ENCODE data around the gene HSD17B12.

The HSD17B12 gene

GRCh38 chr11:43697679-43698078 lies 17.1 kb downstream of the HSD17B12 start:
- Histone ChIP-seq H3K27ac (ENCODE audit: low read depth, low read length) (no peak overlapping the region), H3K4me3 (ENCODE audit: low read depth in 1 of 5, low read length in 5 of 5) (no peak overlapping the region), H3K9me3 (ENCODE audit: control insufficient read depth in 5 of 5, low read length in 5 of 5) (peaks cover 0 to 3% (median 0%) of the 10 kb centered on the region in 5 donors), H3K36me3 (ENCODE audit: control insufficient read depth in 5 of 5, insufficient read depth in 5 of 5, low read length in 5 of 5) (no peaks in the 10 kb centered on the region), H3K27me3 (ENCODE audit: control insufficient read depth in 5 of 5, insufficient read depth in 4 of 5, low read length in 5 of 5) (no peaks in the 10 kb centered on the region), H3K4me1 (ENCODE audit: control insufficient read depth in 5 of 5, insufficient read depth in 5 of 5, low read length in 5 of 5) (no peaks in the 10 kb centered on the region), H3K9ac (ENCODE audit: low read length in 5 of 5) (no peak overlapping the region)

- no peaks in the 10 kb centered on the region for H3K36me3 ChIP-seq (ENCODE audit: control insufficient read depth in 5 of 5, insufficient read depth in 5 of 5, low read length in 5 of 5)
- H3K9me3 ChIP-seq (ENCODE audit: control insufficient read depth in 5 of 5, low read length in 5 of 5), result peaks cover 0 to 3% (median 0%) of the 10 kb centered on the region in 5 donors
- no peak overlapping the region for H3K9ac ChIP-seq (ENCODE audit: low read length in 5 of 5)
- H3K27ac ChIP-seq (ENCODE audit: low read depth, low read length), result no peak overlapping the region
- H3K4me1 ChIP-seq (ENCODE audit: control insufficient read depth in 5 of 5, insufficient read depth in 5 of 5, low read length in 5 of 5), result no peaks in the 10 kb centered on the region
- no peak overlapping the region for H3K4me3 ChIP-seq (ENCODE audit: low read depth in 1 of 5, low read length in 5 of 5)
- H3K27me3 ChIP-seq (ENCODE audit: control insufficient read depth in 5 of 5, insufficient read depth in 4 of 5, low read length in 5 of 5), result no peaks in the 10 kb centered on the region
Measured at GRCh38 chr11:43699870-43700269, 19.3 kb downstream of the HSD17B12 start.

GRCh38 chr11:43706631-43707030 lies 26.1 kb downstream of the HSD17B12 start:
- Histone ChIP-seq H3K27ac (ENCODE audit: low read depth, low read length) (no peak overlapping the region), H3K9me3 (ENCODE audit: control insufficient read depth in 5 of 5, low read length in 5 of 5) (peaks cover 0 to 2% (median 0%) of the 10 kb centered on the region in 5 donors), H3K9ac (ENCODE audit: low read length in 5 of 5) (no peak overlapping the region), H3K4me3 (ENCODE audit: low read depth in 1 of 5, low read length in 5 of 5) (no peak overlapping the region), H3K27me3 (ENCODE audit: control insufficient read depth in 5 of 5, insufficient read depth in 4 of 5, low read length in 5 of 5) (no peaks in the 10 kb centered on the region), H3K4me1 (ENCODE audit: control insufficient read depth in 5 of 5, insufficient read depth in 5 of 5, low read length in 5 of 5) (no peaks in the 10 kb centered on the region), H3K36me3 (ENCODE audit: control insufficient read depth in 5 of 5, insufficient read depth in 5 of 5, low read length in 5 of 5) (peaks cover 0 to 2% (median 0%) of the 10 kb centered on the region in 5 donors)

- no peak overlapping the region for H3K27ac ChIP-seq (ENCODE audit: low read depth, low read length)
Measured at GRCh38 chr11:43708776-43709175, 28.2 kb downstream of the HSD17B12 start.

GRCh38 chr11:43709689-43710088 lies 29.2 kb downstream of the HSD17B12 start:
- H3K4me3 ChIP-seq (ENCODE audit: low read depth in 1 of 5, low read length in 5 of 5), result no peak overlapping the region
- no peak overlapping the region for H3K27ac ChIP-seq (ENCODE audit: low read depth, low read length)
- no peaks in the 10 kb centered on the region for H3K4me1 ChIP-seq (ENCODE audit: control insufficient read depth in 5 of 5, insufficient read depth in 5 of 5, low read length in 5 of 5)
- no peak overlapping the region for H3K9ac ChIP-seq (ENCODE audit: low read length in 5 of 5)
- no peaks in the 10 kb centered on the region for H3K9me3 ChIP-seq (ENCODE audit: control insufficient read depth in 5 of 5, low read length in 5 of 5)
- H3K27me3 ChIP-seq (ENCODE audit: control insufficient read depth in 5 of 5, insufficient read depth in 4 of 5, low read length in 5 of 5), result no peaks in the 10 kb centered on the region
- peaks cover 0 to 2% (median 0%) of the 10 kb centered on the region in 5 donors for H3K36me3 ChIP-seq (ENCODE audit: control insufficient read depth in 5 of 5, insufficient read depth in 5 of 5, low read length in 5 of 5)

More at GRCh38 chr11:43708776-43709175, 28.2 kb downstream of the HSD17B12 start:
- Histone ChIP-seq H3K9me3 (ENCODE audit: control insufficient read depth in 5 of 5, low read length in 5 of 5) (no peaks in the 10 kb centered on the region), H3K9ac (ENCODE audit: low read length in 5 of 5) (no peak overlapping the region), H3K4me1 (ENCODE audit: control insufficient read depth in 5 of 5, insufficient read depth in 5 of 5, low read length in 5 of 5) (no peaks in the 10 kb centered on the region), H3K4me3 (ENCODE audit: low read depth in 1 of 5, low read length in 5 of 5) (no peak overlapping the region), H3K27me3 (ENCODE audit: control insufficient read depth in 5 of 5, insufficient read depth in 4 of 5, low read length in 5 of 5) (no peaks in the 10 kb centered on the region), H3K36me3 (ENCODE audit: control insufficient read depth in 5 of 5, insufficient read depth in 5 of 5, low read length in 5 of 5) (peaks cover 0 to 2% (median 0%) of the 10 kb centered on the region in 5 donors)

GRCh38 chr11:43712676-43713075 lies 32.1 kb downstream of the HSD17B12 start:
- Histone ChIP-seq H3K27me3 (ENCODE audit: control insufficient read depth in 5 of 5, insufficient read depth in 4 of 5, low read length in 5 of 5) (no peaks in the 10 kb centered on the region), H3K9me3 (ENCODE audit: control insufficient read depth in 5 of 5, low read length in 5 of 5) (no peaks in the 10 kb centered on the region), H3K27ac (ENCODE audit: low read depth, low read length) (no peak overlapping the region), H3K9ac (ENCODE audit: low read length in 5 of 5) (no peak overlapping the region), H3K4me1 (ENCODE audit: control insufficient read depth in 5 of 5, insufficient read depth in 5 of 5, low read length in 5 of 5) (no peaks in the 10 kb centered on the region), H3K36me3 (ENCODE audit: control insufficient read depth in 5 of 5, insufficient read depth in 5 of 5, low read length in 5 of 5) (peaks cover 0 to 2% (median 0%) of the 10 kb centered on the region in 5 donors), H3K4me3 (ENCODE audit: low read depth in 1 of 5, low read length in 5 of 5) (no peak overlapping the region)

- Histone ChIP-seq H3K9ac (ENCODE audit: low read length in 5 of 5) (no peak overlapping the region), H3K27ac (ENCODE audit: low read depth, low read length) (no peak overlapping the region), H3K27me3 (ENCODE audit: control insufficient read depth in 5 of 5, insufficient read depth in 4 of 5, low read length in 5 of 5) (no peaks in the 10 kb centered on the region), H3K4me3 (ENCODE audit: low read depth in 1 of 5, low read length in 5 of 5) (no peak overlapping the region), H3K4me1 (ENCODE audit: control insufficient read depth in 5 of 5, insufficient read depth in 5 of 5, low read length in 5 of 5) (no peaks in the 10 kb centered on the region), H3K9me3 (ENCODE audit: control insufficient read depth in 5 of 5, low read length in 5 of 5) (peaks cover 0 to 4% (median 0%) of the 10 kb centered on the region in 5 donors), H3K36me3 (ENCODE audit: control insufficient read depth in 5 of 5, insufficient read depth in 5 of 5, low read length in 5 of 5) (peaks cover 0 to 6% (median 3%) of the 10 kb centered on the region in 5 donors)
Measured at GRCh38 chr11:43718373-43718772, 37.8 kb downstream of the HSD17B12 start.

DNA sequence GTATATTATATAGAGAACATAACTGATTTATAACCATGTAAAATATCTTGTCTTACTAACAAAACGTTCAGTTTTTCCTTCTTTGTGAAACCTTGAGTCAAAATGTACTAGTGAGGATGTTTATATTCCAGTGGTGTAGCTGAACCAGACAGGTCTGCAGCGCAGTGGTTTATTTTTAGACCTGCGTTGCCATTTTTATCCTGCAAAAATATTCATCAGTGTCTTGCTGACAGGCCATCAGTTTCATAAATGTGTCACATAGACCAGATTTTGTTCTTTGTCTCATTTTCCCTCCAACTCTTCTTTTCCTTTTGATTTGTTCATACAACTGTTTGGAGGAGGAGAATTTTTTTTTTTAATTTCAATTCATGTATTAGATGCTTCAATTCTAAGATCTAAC lies 43.1 kb downstream of the HSD17B12 start:
- H3K27ac ChIP-seq (ENCODE audit: low read depth, low read length), result no peak overlapping the region
- no peaks in the 10 kb centered on the region for H3K27me3 ChIP-seq (ENCODE audit: control insufficient read depth in 5 of 5, insufficient read depth in 4 of 5, low read length in 5 of 5)
- no peak overlapping the region for H3K4me3 ChIP-seq (ENCODE audit: low read depth in 1 of 5, low read length in 5 of 5)
- H3K4me1 ChIP-seq (ENCODE audit: control insufficient read depth in 5 of 5, insufficient read depth in 5 of 5, low read length in 5 of 5), result no peaks in the 10 kb centered on the region
- peaks cover 0 to 3% (median 0%) of the 10 kb centered on the region in 5 donors for H3K36me3 ChIP-seq (ENCODE audit: control insufficient read depth in 5 of 5, insufficient read depth in 5 of 5, low read length in 5 of 5)
- H3K9ac ChIP-seq (ENCODE audit: low read length in 5 of 5), result no peak overlapping the region
- H3K9me3 ChIP-seq (ENCODE audit: control insufficient read depth in 5 of 5, low read length in 5 of 5), result no peaks in the 10 kb centered on the region

GRCh38 chr11:43732225-43732624 lies 51.7 kb downstream of the HSD17B12 start:
- no peak overlapping the region for H3K27ac ChIP-seq (ENCODE audit: low read depth, low read length)
- peaks cover 5 to 9% (median 8%) of the 10 kb centered on the region in 5 donors for H3K36me3 ChIP-seq (ENCODE audit: control insufficient read depth in 5 of 5, insufficient read depth in 5 of 5, low read length in 5 of 5)

DNA sequence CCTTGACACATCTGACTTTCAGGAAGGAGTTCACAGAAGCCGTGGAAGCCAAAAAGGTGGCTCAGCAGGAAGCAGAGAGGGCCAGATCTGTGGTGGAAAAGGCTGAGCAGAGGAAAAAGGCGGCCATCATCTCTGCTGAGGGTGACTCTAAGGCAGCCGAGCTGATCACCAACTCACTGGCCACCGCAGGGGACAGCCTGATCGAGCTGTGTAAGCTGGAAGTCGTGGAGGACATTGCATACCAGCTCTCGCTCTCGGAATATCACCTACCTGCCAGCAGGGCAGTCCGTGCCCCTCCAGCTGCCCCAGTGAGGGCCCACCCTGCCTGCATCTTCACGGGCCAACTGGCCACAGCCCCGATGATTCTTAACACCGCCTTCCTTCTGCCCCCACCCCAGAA lies 53.7 kb downstream of the HSD17B12 start:
- H3K9me3 ChIP-seq (ENCODE audit: control insufficient read depth in 5 of 5, low read length in 5 of 5), result no peaks in the 10 kb centered on the region

More at GRCh38 chr11:43732225-43732624, 51.7 kb downstream of the HSD17B12 start:
- no peaks in the 10 kb centered on the region for H3K9me3 ChIP-seq (ENCODE audit: control insufficient read depth in 5 of 5, low read length in 5 of 5)
- peaks cover 0 to 16% (median 13%) of the 10 kb centered on the region in 5 donors for H3K4me1 ChIP-seq (ENCODE audit: control insufficient read depth in 5 of 5, insufficient read depth in 5 of 5, low read length in 5 of 5)
- H3K4me3 ChIP-seq (ENCODE audit: low read depth in 1 of 5, low read length in 5 of 5), result no peak overlapping the region
- no peak overlapping the region for H3K9ac ChIP-seq (ENCODE audit: low read length in 5 of 5)
- H3K27me3 ChIP-seq (ENCODE audit: control insufficient read depth in 5 of 5, insufficient read depth in 4 of 5, low read length in 5 of 5), result no peaks in the 10 kb centered on the region

More for the DNA sequence above, 53.7 kb downstream of the HSD17B12 start:
- Histone ChIP-seq H3K4me1 (ENCODE audit: control insufficient read depth in 5 of 5, insufficient read depth in 5 of 5, low read length in 5 of 5) (peaks cover 0 to 29% (median 24%) of the 10 kb centered on the region in 5 donors), H3K27me3 (ENCODE audit: control insufficient read depth in 5 of 5, insufficient read depth in 4 of 5, low read length in 5 of 5) (no peaks in the 10 kb centered on the region), H3K4me3 (ENCODE audit: low read depth in 1 of 5, low read length in 5 of 5) (no peak overlapping the region), H3K27ac (ENCODE audit: low read depth, low read length) (no peak overlapping the region), H3K9ac (ENCODE audit: low read length in 5 of 5) (no peak overlapping the region), H3K36me3 (ENCODE audit: control insufficient read depth in 5 of 5, insufficient read depth in 5 of 5, low read length in 5 of 5) (peaks cover 5 to 9% (median 8%) of the 10 kb centered on the region in 5 donors)
